ENCODE measurements around the gene CNPPD1.

The CNPPD1 gene

DNA sequence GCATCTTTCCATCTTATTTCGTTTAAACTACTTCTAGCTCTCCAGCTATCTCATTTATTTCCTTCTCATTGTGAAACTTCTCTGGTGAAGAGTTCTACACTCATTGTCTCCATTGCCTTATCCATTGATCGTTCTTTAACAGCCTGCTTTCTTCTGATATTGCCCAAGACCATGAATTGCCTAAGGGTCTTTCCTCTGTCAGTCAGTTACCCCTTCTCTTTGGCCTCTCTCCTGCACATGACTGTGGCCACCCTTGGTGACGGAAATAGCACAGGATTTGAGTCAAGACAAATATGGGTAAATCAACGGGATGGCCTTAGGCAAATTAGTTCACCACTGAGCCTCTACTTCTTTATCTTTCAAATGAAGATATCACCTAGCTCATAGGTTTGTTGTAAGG, 42.7 kb downstream of the CNPPD1 start:
- no peaks in the 10 kb centered on the region for H3K9me3 ChIP-seq (ENCODE audit: insufficient read depth, low read depth, low read length)
- no peaks in the 10 kb centered on the region for H3K4me1 ChIP-seq (ENCODE audit: insufficient read depth, low read length)
- H3K27me3 ChIP-seq (ENCODE audit: insufficient read depth, low read length): no peaks in the 10 kb centered on the region
- H3K4me3 ChIP-seq (ENCODE audit: low read length): no peak overlapping the region
- no peak overlapping the region for H3K27ac ChIP-seq (ENCODE audit: low read length)
- no peak overlapping the region for H3K9ac ChIP-seq (ENCODE audit: low read depth, low read length)
- H3K36me3 ChIP-seq (ENCODE audit: insufficient read depth, low read depth, low read length): no peaks in the 10 kb centered on the region

DNA sequence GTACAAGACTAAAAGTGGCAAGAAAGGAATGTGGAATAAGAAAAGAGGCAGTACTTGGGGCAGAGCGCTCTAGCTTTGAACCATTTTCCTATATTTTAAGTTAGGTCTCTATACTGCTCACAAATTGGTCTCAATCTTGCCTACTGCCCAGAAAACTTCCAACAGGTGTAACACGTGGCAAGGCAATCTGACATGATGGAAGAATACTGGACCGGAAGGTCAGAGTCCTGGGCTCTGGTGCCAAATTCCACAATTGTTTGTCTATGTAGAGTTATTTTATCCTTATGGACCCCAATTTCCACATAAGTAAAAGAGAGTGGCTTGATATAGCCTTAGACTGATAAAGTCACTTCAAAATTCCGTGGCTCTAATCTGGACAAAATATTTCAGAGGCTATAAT, 45.0 kb downstream of the CNPPD1 start:
- H3K9me3 ChIP-seq (ENCODE audit: insufficient read depth, low read depth, low read length): no peaks in the 10 kb centered on the region
- H3K4me1 ChIP-seq (ENCODE audit: insufficient read depth, low read length): no peaks in the 10 kb centered on the region
- H3K36me3 ChIP-seq (ENCODE audit: insufficient read depth, low read depth, low read length): no peaks in the 10 kb centered on the region
- no peak overlapping the region for H3K4me3 ChIP-seq (ENCODE audit: low read length)
- H3K27me3 ChIP-seq (ENCODE audit: insufficient read depth, low read length): no peaks in the 10 kb centered on the region
- H3K27ac ChIP-seq (ENCODE audit: low read length): no peak overlapping the region
- no peak overlapping the region for H3K9ac ChIP-seq (ENCODE audit: low read depth, low read length)

DNA sequence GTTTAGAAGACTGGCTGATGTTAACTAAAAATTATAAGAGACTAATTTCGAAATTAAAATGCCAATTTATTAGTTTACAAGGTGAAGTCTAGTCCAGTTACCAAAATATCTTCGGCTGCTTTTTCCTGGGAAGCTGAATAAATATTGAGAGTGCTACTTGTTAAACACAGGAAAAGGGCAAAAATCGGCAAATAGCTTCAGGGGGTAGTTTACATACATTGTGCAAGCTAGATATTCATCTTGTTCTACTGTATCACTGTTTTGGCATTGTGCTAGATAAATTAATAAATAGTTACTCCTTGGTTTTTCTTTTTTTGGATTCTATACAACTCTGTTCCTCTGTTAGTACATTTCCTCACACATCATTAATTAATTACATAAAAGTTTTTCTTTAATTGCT, 45.4 kb downstream of the CNPPD1 start:
- no peaks in the 10 kb centered on the region for H3K4me1 ChIP-seq (ENCODE audit: insufficient read depth, low read length)
- no peaks in the 10 kb centered on the region for H3K36me3 ChIP-seq (ENCODE audit: insufficient read depth, low read depth, low read length)
- no peaks in the 10 kb centered on the region for H3K9me3 ChIP-seq (ENCODE audit: insufficient read depth, low read depth, low read length)
- H3K27ac ChIP-seq (ENCODE audit: low read length): no peak overlapping the region
- no peaks in the 10 kb centered on the region for H3K27me3 ChIP-seq (ENCODE audit: insufficient read depth, low read length)
- no peak overlapping the region for H3K9ac ChIP-seq (ENCODE audit: low read depth, low read length)
- H3K4me3 ChIP-seq (ENCODE audit: low read length): no peak overlapping the region

DNA sequence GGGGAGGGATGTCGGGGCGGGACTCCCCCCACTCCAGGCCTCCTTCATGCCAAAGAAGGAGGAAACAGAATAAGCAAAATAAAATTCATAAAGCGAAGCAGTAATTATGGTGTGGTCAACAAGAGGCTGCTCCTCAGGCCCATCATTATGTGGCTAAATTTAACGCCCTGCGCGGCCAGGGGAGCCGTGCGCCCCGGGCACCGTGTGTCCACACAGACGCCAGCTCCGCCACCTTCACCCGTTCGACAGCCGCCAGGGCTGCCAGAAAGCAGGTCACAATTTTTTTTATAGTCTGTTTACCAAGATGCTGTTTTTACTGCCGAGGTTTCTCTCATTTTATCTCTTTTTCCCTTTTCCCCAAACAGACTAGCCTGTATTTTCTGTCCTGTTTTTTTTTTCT, 47.1 kb downstream of the CNPPD1 start:
- no peaks in the 10 kb centered on the region for H3K36me3 ChIP-seq (ENCODE audit: insufficient read depth, low read depth, low read length)
- H3K27ac ChIP-seq (ENCODE audit: low read length): no peak overlapping the region
- H3K4me3 ChIP-seq (ENCODE audit: low read length): no peak overlapping the region
- H3K4me1 ChIP-seq (ENCODE audit: insufficient read depth, low read length): no peaks in the 10 kb centered on the region
- H3K27me3 ChIP-seq (ENCODE audit: insufficient read depth, low read length): no peaks in the 10 kb centered on the region
- H3K9me3 ChIP-seq (ENCODE audit: insufficient read depth, low read depth, low read length): no peaks in the 10 kb centered on the region
- H3K9ac ChIP-seq (ENCODE audit: low read depth, low read length): no peak overlapping the region

DNA sequence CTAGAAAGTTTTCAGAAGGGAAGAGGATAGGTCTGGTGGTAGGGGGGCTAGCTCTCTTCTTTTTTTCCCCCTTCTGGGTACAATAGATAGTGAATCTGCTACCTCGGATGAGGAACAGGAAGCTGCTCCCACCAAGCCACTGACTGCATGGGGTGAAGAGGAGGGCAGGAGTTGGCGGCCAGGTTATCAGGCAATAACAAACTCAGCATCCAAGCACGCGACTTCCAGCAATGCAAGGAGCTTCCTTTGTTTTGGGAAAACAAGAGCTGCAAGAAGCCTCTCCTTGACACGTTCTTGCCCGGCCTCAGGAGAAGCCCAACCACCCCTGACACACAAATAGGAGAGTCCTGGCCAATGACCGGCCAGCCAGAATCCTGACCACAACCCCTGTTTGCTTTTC, 48.3 kb downstream of the CNPPD1 start:
- Histone ChIP-seq H3K36me3 (ENCODE audit: insufficient read depth, low read depth, low read length) (no peaks in the 10 kb centered on the region), H3K9ac (ENCODE audit: low read depth, low read length) (no peak overlapping the region), H3K27ac (ENCODE audit: low read length) (no peak overlapping the region), H3K4me1 (ENCODE audit: insufficient read depth, low read length) (no peaks in the 10 kb centered on the region), H3K9me3 (ENCODE audit: insufficient read depth, low read depth, low read length) (no peaks in the 10 kb centered on the region), H3K27me3 (ENCODE audit: insufficient read depth, low read length) (no peaks in the 10 kb centered on the region), H3K4me3 (ENCODE audit: low read length) (no peak overlapping the region)

DNA sequence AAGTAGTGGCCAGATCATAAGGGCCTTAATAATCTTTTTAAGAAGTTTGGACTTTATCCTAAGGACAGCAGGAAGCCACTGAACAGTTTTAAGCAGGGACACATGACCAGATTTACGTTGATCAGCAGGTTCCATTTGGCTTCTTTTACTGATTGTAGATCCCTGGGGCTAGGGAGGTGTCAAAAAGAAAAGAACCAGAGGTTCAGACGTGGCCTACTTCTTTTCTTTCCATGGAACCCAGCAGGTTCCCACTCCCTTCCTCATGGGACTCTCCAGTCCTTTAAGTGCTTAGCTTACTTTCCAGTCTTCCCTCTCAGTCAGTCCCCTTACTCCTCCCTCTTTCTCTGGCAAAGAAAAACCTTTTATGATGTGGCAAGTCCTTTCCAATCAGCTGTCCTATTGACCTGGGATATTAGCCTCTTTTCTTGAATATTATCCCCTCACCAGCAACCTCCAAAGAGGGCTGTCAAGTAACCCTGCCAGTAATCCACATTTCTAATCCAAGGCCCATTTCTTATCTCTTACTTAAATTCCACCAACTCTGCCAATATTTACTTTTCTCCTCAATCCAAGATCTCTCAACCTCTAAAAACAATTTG, 49.6 kb downstream of the CNPPD1 start:
- Histone ChIP-seq H3K9ac (ENCODE audit: low read depth, low read length) (no peak overlapping the region), H3K4me1 (ENCODE audit: insufficient read depth, low read length) (no peaks in the 10 kb centered on the region), H3K36me3 (ENCODE audit: insufficient read depth, low read depth, low read length) (no peaks in the 10 kb centered on the region), H3K27me3 (ENCODE audit: insufficient read depth, low read length) (no peaks in the 10 kb centered on the region), H3K9me3 (ENCODE audit: insufficient read depth, low read depth, low read length) (no peaks in the 10 kb centered on the region), H3K4me3 (ENCODE audit: low read length) (no peak overlapping the region), H3K27ac (ENCODE audit: low read length) (no peak overlapping the region)

DNA sequence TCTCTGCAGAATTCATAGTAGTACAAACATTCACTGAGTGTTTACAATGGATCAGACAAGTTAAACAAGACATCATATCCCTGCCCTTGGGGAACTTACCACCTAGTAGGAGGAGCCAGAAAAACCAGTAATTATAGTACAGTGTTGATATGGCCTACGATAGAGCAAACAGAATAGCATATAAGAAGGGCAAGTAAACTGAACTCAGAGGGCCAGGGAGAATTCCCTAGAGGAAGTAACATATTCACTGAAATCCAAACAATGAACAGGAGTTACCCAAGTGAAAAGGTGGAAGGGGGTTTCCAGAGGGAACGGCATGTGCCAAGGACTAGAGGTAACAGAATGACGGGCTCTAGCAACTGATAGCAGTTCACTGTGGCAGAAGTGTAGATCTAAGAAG, 50.2 kb downstream of the CNPPD1 start:
- no peaks in the 10 kb centered on the region for H3K27me3 ChIP-seq (ENCODE audit: insufficient read depth, low read length)
- no peaks in the 10 kb centered on the region for H3K36me3 ChIP-seq (ENCODE audit: insufficient read depth, low read depth, low read length)
- H3K27ac ChIP-seq (ENCODE audit: low read length): no peak overlapping the region
- no peaks in the 10 kb centered on the region for H3K4me1 ChIP-seq (ENCODE audit: insufficient read depth, low read length)
- H3K9me3 ChIP-seq (ENCODE audit: insufficient read depth, low read depth, low read length): no peaks in the 10 kb centered on the region
- H3K4me3 ChIP-seq (ENCODE audit: low read length): no peak overlapping the region
- no peak overlapping the region for H3K9ac ChIP-seq (ENCODE audit: low read depth, low read length)

DNA sequence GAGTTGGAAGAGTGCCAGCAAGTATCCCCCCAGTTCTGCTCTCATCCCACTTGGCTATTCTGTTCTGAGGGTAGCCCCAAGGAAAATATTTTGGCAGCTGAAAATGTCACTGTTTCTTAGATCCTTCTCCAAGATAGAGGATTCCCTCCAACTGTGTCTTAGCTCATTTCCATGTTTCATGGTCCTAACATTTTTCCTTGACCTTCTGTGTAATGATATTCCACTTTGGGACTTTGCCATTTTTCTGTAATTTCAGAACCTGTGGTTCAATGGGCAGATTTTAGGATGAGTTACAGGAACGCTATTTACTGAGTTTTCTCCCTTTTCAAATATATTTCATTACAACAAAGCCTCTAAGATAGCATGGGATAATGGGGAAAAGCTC, 50.8 kb downstream of the CNPPD1 start:
- Histone ChIP-seq H3K4me1 (ENCODE audit: insufficient read depth, low read length) (no peaks in the 10 kb centered on the region), H3K27ac (ENCODE audit: low read length) (no peak overlapping the region)

DNA sequence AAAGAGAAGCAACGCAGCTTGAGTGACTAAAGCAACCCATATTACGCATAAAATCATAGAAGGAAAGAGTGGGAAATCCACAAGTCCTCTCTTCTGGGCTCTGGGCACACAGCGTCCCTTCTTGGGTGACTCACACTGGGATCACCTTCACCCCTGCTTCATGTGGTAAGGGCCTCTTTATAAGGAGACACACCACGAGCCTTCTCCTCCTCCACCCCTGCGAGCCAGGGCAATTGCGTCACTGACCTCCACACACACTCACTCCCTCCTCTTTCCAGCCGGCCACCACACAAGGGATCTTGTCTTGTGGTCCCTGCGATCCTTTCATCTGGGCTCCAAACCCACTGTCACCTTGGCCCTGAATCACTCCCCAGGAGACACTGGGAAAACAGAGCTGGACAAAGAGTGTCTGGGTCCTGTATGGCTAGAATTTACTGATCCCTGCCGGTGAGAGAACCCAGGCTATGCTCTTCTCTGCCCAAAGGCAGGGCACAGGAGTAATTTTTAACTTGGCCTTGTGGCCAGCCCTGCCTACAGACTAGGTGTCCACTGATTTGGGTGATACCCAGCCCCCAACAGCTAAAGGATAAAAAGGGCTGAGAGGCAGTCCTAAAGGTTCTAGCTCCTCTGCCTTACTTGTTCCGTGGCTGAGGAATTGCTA, 51.4 kb downstream of the CNPPD1 start:
- Histone ChIP-seq H3K27ac (ENCODE audit: low read length) (no peak overlapping the region), H3K4me1 (ENCODE audit: insufficient read depth, low read length) (no peaks in the 10 kb centered on the region), H3K9ac (ENCODE audit: low read depth, low read length) (no peak overlapping the region), H3K4me3 (ENCODE audit: low read length) (no peak overlapping the region), H3K27me3 (ENCODE audit: insufficient read depth, low read length) (no peaks in the 10 kb centered on the region), H3K36me3 (ENCODE audit: insufficient read depth, low read depth, low read length) (no peaks in the 10 kb centered on the region), H3K9me3 (ENCODE audit: insufficient read depth, low read depth, low read length) (no peaks in the 10 kb centered on the region)

More for the DNA sequence above, 50.8 kb downstream of the CNPPD1 start:
- Histone ChIP-seq H3K4me3 (ENCODE audit: low read length) (no peak overlapping the region), H3K9me3 (ENCODE audit: insufficient read depth, low read depth, low read length) (no peaks in the 10 kb centered on the region), H3K27me3 (ENCODE audit: insufficient read depth, low read length) (no peaks in the 10 kb centered on the region), H3K9ac (ENCODE audit: low read depth, low read length) (no peak overlapping the region), H3K36me3 (ENCODE audit: insufficient read depth, low read depth, low read length) (no peaks in the 10 kb centered on the region)

DNA sequence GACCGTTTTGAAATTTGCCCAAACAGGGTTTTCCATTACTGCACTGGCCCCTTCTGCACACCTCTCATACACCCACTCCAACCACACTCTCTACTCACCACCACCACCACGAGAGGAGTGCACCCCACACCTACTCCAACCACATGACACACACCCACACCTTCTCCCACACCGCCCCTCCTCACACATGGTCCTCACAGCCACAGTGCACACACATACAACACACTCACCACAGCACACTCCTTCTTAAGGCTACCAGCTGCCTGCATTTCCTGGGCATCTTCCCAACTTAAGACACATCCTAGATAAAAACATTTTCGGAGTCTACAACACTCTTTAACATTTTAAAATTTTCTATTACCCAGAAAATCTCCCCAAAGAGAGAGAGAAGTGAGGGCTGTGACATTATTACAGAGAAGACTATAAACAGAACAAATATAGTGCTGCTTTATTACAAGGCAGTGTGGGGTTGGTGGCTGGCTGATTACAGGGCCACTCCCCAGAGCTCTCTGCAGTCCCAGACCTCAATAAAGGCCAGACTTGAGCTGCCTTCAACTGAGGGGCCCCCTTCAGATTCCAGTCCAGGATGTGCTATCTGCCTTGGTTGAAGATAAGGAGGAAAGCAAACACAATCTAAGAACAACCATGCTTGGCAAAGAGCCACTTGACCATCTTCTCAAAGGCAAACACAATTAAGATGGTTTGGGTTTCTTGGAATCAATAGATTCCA, 52.2 kb downstream of the CNPPD1 start:
- no peak overlapping the region for H3K9ac ChIP-seq (ENCODE audit: low read depth, low read length)
- H3K4me3 ChIP-seq (ENCODE audit: low read length): no peak overlapping the region
- H3K27ac ChIP-seq (ENCODE audit: low read length): no peak overlapping the region

DNA sequence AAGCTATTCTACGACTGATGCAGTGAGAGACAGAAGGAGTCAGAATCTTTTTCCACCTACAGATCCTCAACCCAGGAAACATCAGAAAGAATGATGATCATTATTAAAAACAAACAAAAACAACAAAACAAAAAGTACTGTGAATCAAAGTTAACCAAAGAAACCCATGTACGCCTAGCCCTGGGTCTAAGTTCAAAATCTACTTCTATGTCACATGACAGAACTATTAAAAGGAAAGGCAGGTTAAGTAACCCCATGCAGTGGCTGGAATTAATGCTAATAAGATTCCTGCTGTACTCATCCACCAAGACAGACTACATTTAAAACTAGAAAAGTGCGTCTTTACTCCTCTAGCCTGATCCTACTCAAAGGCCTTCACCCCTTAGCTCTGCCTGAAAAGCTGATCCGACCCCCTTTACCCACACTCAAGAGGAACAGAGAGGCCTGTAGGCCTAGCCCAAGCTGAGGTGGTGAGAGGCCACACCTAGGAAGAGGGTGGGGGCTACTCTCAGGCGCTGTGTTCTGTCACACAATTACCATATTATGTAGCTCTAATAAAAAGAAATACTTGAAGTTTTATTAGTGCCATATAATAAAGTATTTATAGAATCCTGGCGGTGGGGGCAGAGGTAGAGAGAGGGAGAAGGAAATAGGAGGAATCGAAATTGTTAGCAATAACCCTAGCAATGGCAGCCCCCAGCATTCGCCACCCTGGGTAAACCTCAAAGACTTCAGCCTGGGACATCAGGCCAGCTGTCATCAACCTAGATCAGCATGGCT, 53.2 kb downstream of the CNPPD1 start:
- Histone ChIP-seq H3K27ac (ENCODE audit: low read length) (no peak overlapping the region), H3K9me3 (ENCODE audit: insufficient read depth, low read depth, low read length) (no peaks in the 10 kb centered on the region), H3K36me3 (ENCODE audit: insufficient read depth, low read depth, low read length) (no peaks in the 10 kb centered on the region), H3K4me1 (ENCODE audit: insufficient read depth, low read length) (no peaks in the 10 kb centered on the region), H3K4me3 (ENCODE audit: low read length) (no peak overlapping the region), H3K9ac (ENCODE audit: low read depth, low read length) (no peak overlapping the region), H3K27me3 (ENCODE audit: insufficient read depth, low read length) (no peaks in the 10 kb centered on the region)

More for the DNA sequence above, 52.2 kb downstream of the CNPPD1 start:
- Histone ChIP-seq H3K4me1 (ENCODE audit: insufficient read depth, low read length) (no peaks in the 10 kb centered on the region), H3K36me3 (ENCODE audit: insufficient read depth, low read depth, low read length) (no peaks in the 10 kb centered on the region), H3K27me3 (ENCODE audit: insufficient read depth, low read length) (no peaks in the 10 kb centered on the region), H3K9me3 (ENCODE audit: insufficient read depth, low read depth, low read length) (no peaks in the 10 kb centered on the region)
